IPS-18a (cell line): ENCODE data around the gene TMEM163.

Experiments used
- H3K27ac ChIP-seq: one replicate; pipeline ENCODE4 v1.5.1; 2013; ENCODE audit warnings: low read length
- H3K27me3 ChIP-seq: one replicate; pipeline ENCODE4 v1.6.1; 2013; ENCODE audit warnings: mild to moderate bottlenecking, low read length; ENCODE audit not compliant: control insufficient read depth, insufficient read depth
- H3K36me3 ChIP-seq: one replicate; pipeline ENCODE4 v1.6.1; 2013; ENCODE audit warnings: low read depth, low read length; ENCODE audit not compliant: control insufficient read depth
- H3K4me1 ChIP-seq: one replicate; pipeline ENCODE4 v1.6.1; 2013; ENCODE audit warnings: low read depth, low read length; ENCODE audit not compliant: control insufficient read depth
- H3K4me3 ChIP-seq: one replicate; pipeline ENCODE4 v1.5.1; 2013; ENCODE audit warnings: low read length
- H3K9ac ChIP-seq: one replicate; pipeline ENCODE4 v1.6.1; 2013; ENCODE audit warnings: mild to moderate bottlenecking, low read length, moderate library complexity
- H3K9me3 ChIP-seq: one replicate; pipeline ENCODE4 v1.6.1; 2013; ENCODE audit warnings: low read depth, low read length; ENCODE audit not compliant: control insufficient read depth

The TMEM163 gene

GRCh38 chr2:134721596-134721995 is 2.8 kb upstream of the TMEM163 start:
- H3K27ac ChIP-seq, result no peak overlapping the region
- H3K9ac ChIP-seq, result no peak overlapping the region
- no peaks in the 10 kb centered on the region for H3K9me3 ChIP-seq
- peaks cover 51% of the 10 kb centered on the region for H3K27me3 ChIP-seq
- H3K36me3 ChIP-seq, result no peaks in the 10 kb centered on the region
- H3K4me3 ChIP-seq, result no peak overlapping the region
- H3K4me1 ChIP-seq, result peaks cover 8% of the 10 kb centered on the region

GRCh38 chr2:134718023-134718816 is 580 bp downstream of the TMEM163 start:
- Histone ChIP-seq H3K9me3 (no peaks in the 10 kb centered on the region), H3K4me3 (peak overlapping the region; percentile 57), H3K9ac (no peak overlapping the region), H3K4me1 (peaks cover 8% of the 10 kb centered on the region), H3K36me3 (no peaks in the 10 kb centered on the region), H3K27ac (no peak overlapping the region), H3K27me3 (peaks cover 69% of the 10 kb centered on the region)

- peaks cover 10% of the 10 kb centered on the region for H3K4me1 ChIP-seq
- H3K9ac ChIP-seq, result no peak overlapping the region
Measured at GRCh38 chr2:134717286-134718022, 1.3 kb downstream of the TMEM163 start.

GRCh38 chr2:134716721-134717243 is 2.0 kb downstream of the TMEM163 start:
- Histone ChIP-seq H3K4me1 (peaks cover 15% of the 10 kb centered on the region), H3K9me3 (no peaks in the 10 kb centered on the region), H3K27me3 (peaks cover 65% of the 10 kb centered on the region), H3K9ac (no peak overlapping the region), H3K27ac (no peak overlapping the region), H3K4me3 (no peak overlapping the region), H3K36me3 (no peaks in the 10 kb centered on the region)

More at GRCh38 chr2:134717286-134718022, 1.3 kb downstream of the TMEM163 start:
- Histone ChIP-seq H3K9me3 (no peaks in the 10 kb centered on the region), H3K36me3 (no peaks in the 10 kb centered on the region), H3K27me3 (peaks cover 69% of the 10 kb centered on the region), H3K4me3 (peak overlapping the region; percentile 57), H3K27ac (no peak overlapping the region)

GRCh38 chr2:134715932-134716643 is 2.7 kb downstream of the TMEM163 start:
- Histone ChIP-seq H3K4me1 (peaks cover 21% of the 10 kb centered on the region), H3K9ac (no peak overlapping the region), H3K27ac (no peak overlapping the region), H3K4me3 (no peak overlapping the region), H3K27me3 (peaks cover 59% of the 10 kb centered on the region), H3K36me3 (no peaks in the 10 kb centered on the region), H3K9me3 (no peaks in the 10 kb centered on the region)

- H3K9ac ChIP-seq, result no peak overlapping the region
- no peak overlapping the region for H3K27ac ChIP-seq
- no peaks in the 10 kb centered on the region for H3K36me3 ChIP-seq
- H3K9me3 ChIP-seq, result no peaks in the 10 kb centered on the region
- peaks cover 41% of the 10 kb centered on the region for H3K27me3 ChIP-seq
- H3K4me1 ChIP-seq, result peaks cover 21% of the 10 kb centered on the region
- no peak overlapping the region for H3K4me3 ChIP-seq
Measured at GRCh38 chr2:134714228-134714627, 4.6 kb downstream of the TMEM163 start.

- Histone ChIP-seq H3K4me1 (peaks cover 21% of the 10 kb centered on the region), H3K9ac (no peak overlapping the region)
Measured at GRCh38 chr2:134713606-134714005, 5.2 kb downstream of the TMEM163 start.

GRCh38 chr2:134713176-134713575 is 5.6 kb downstream of the TMEM163 start:
- Histone ChIP-seq H3K9me3 (no peaks in the 10 kb centered on the region), H3K4me1 (peaks cover 21% of the 10 kb centered on the region), H3K36me3 (no peaks in the 10 kb centered on the region), H3K27me3 (peaks cover 34% of the 10 kb centered on the region), H3K9ac (no peak overlapping the region), H3K4me3 (no peak overlapping the region), H3K27ac (no peak overlapping the region)

More at GRCh38 chr2:134713606-134714005, 5.2 kb downstream of the TMEM163 start:
- Histone ChIP-seq H3K36me3 (no peaks in the 10 kb centered on the region), H3K27ac (no peak overlapping the region), H3K4me3 (no peak overlapping the region), H3K27me3 (peaks cover 38% of the 10 kb centered on the region), H3K9me3 (no peaks in the 10 kb centered on the region)

GRCh38 chr2:134712736-134713135 is 6.1 kb downstream of the TMEM163 start:
- H3K9me3 ChIP-seq, result no peaks in the 10 kb centered on the region
- H3K27me3 ChIP-seq, result peaks cover 30% of the 10 kb centered on the region
- H3K4me3 ChIP-seq, result no peak overlapping the region
- no peak overlapping the region for H3K27ac ChIP-seq
- H3K4me1 ChIP-seq, result peaks cover 21% of the 10 kb centered on the region
- no peak overlapping the region for H3K9ac ChIP-seq
- no peaks in the 10 kb centered on the region for H3K36me3 ChIP-seq

GRCh38 chr2:134712299-134712698 is 6.5 kb downstream of the TMEM163 start:
- Histone ChIP-seq H3K27ac (no peak overlapping the region), H3K4me1 (peaks cover 18% of the 10 kb centered on the region), H3K9ac (no peak overlapping the region), H3K4me3 (no peak overlapping the region), H3K36me3 (no peaks in the 10 kb centered on the region), H3K27me3 (peaks cover 25% of the 10 kb centered on the region), H3K9me3 (no peaks in the 10 kb centered on the region)

GRCh38 chr2:134711692-134712091 is 7.1 kb downstream of the TMEM163 start:
- Histone ChIP-seq H3K4me1 (peaks cover 14% of the 10 kb centered on the region), H3K9me3 (no peaks in the 10 kb centered on the region), H3K27me3 (peaks cover 19% of the 10 kb centered on the region), H3K4me3 (no peak overlapping the region), H3K27ac (no peak overlapping the region), H3K9ac (no peak overlapping the region), H3K36me3 (no peaks in the 10 kb centered on the region)
